HG03342 (cell line): ENCODE results near the gene DIRAS2.

ENCODE experiments used
- ATAC-seq: cut with Tn5 transposase; IDR thresholded peaks from one replicate; pipeline ENCODE4 v1.9.1; 2021; ENCODE audit warnings: mild to moderate bottlenecking, moderate library complexity; ENCODE audit not compliant: unreplicated experiment

The DIRAS2 gene

GRCh38 chr9:90613502-90613901, 29.1 kb downstream of the DIRAS2 start:
- ATAC-seq = no peak

- no peak for ATAC-seq
These were observed 29.7 kb downstream of the DIRAS2 start for GRCh38 chr9:90612957-90613356.

DNA sequence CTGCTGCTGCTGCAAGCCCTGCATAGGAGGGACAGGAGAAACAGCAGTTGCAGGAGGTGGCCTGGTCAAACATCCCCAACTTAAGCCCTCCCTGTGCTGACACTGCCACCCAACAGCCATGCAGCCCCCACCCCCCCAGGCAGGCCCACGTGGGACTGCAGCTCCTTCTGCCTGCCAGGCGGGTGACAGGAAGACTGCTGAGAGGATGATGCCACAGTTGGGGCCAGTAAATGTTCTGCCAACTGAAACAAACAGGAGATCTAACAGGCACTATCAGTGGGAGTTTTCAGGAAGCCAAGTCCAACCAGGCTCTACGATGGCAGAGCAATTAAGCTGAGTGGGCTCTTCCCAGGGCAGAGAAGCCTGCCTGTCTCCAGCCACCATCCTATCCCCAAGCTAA, 31.1 kb downstream of the DIRAS2 start:
- no peak for ATAC-seq

DNA sequence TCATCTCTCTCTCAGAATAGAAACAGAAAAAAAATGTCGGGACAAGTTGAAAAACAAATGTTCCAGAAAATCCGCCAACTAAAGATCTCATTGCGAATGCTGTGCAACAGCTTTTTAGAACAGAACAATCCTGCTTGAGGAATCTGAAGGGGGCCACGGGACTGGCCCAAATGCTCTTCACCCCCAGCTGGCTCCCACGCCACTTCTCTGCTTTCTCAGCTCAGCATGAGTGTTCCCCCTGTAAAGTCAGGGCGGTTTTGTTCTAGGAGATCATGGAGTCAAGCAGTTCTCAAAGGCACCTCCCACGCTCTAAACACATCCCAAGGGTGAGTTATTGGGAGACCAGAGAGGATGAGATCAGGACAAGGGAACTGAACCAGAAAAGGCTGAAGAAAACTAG, 31.5 kb downstream of the DIRAS2 start:
- ATAC-seq = no peak

- ATAC-seq = no peak
These were observed 34.7 kb downstream of the DIRAS2 start for GRCh38 chr9:90607701-90608516.

GRCh38 chr9:90600029-90600428, 42.6 kb downstream of the DIRAS2 start:
- no peak for ATAC-seq

- ATAC-seq = no peak
These were observed 44.4 kb downstream of the DIRAS2 start for GRCh38 chr9:90598191-90598590.

- no peak for ATAC-seq
These were observed 49.0 kb downstream of the DIRAS2 start for GRCh38 chr9:90593646-90594045.

- ATAC-seq = no peak
These were observed 62.0 kb downstream of the DIRAS2 start for GRCh38 chr9:90580576-90580975.

- no peak for ATAC-seq
These were observed 63.4 kb downstream of the DIRAS2 start for GRCh38 chr9:90579181-90579580.

- no peak for ATAC-seq
These were observed 64.4 kb downstream of the DIRAS2 start for GRCh38 chr9:90578126-90578815.

DNA sequence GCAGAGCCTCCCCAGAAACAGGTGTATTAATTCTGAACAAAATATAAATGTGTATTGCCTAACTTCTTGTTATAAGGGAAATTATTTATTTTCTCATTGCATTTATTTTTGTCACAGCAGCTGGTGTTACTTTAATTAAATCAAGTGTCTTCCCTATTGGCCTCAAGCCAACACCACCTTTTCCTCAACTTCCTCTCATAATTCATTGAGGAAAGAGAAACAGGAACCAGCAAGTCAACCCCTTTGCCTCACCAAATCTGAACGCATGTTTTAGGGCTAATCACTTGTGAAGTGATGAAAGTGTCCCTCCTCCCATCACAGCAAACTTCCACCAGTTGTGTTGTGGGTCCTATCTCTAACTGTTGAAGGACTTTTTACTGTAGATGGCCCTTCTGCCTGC, 73.1 kb downstream of the DIRAS2 start:
- no peak for ATAC-seq

GRCh38 chr9:90568667-90569066, 74.0 kb downstream of the DIRAS2 start:
- no peak for ATAC-seq

GRCh38 chr9:90562229-90562628, 80.4 kb downstream of the DIRAS2 start:
- ATAC-seq = no peak
